ENCODE results near the gene NEDD4L. TPM values are rescaled to one million over a fixed set of nuclear protein-coding genes. Genes with fewer than 3 reads are reported as not detected.

Gene NEDD4L
- total RNA-seq, 3 donors from 2014 or later = 161 to 309 (median 256) TPM

- ATAC-seq (peak; percentile 68), DNase-seq (peak; percentile 68 to 80 (median 69))
- peaks cover 12% of the 10 kb centered on the region for H3K4me1 ChIP-seq (ENCODE audit: low read depth)
- no peaks in the 10 kb centered on the region for H3K9me3 ChIP-seq
- no peak for TF ChIP-seq CTCF (IDR thresholded peaks at IDR 0.05)
- intact Hi-C loops (cut with DNase I, micrococcal nuclease) = no loop called here
- H3K36me3 ChIP-seq (ENCODE audit: low read depth) = no peaks in the 10 kb centered on the region
- H3K4me3 ChIP-seq = no peak overlapping the region
Measured at GRCh38 chr18:58087928-58088690, 44.1 kb downstream of the NEDD4L start.

GRCh38 chr18:58088691-58089065 lies 44.7 kb downstream of the NEDD4L start:
- no peak for TF ChIP-seq CTCF (IDR thresholded peaks at IDR 0.05)
- intact Hi-C loops (cut with DNase I, micrococcal nuclease) = no loop called here
- no peak for DNase-seq

GRCh38 chr18:58091099-58091611 lies 47.1 kb downstream of the NEDD4L start:
- H3K4me3 ChIP-seq = no peak overlapping the region

More at GRCh38 chr18:58088691-58089065, 44.7 kb downstream of the NEDD4L start:
- Histone ChIP-seq H3K36me3 (ENCODE audit: low read depth) (no peaks in the 10 kb centered on the region), H3K9me3 (no peaks in the 10 kb centered on the region), H3K4me1 (ENCODE audit: low read depth) (peaks cover 18% of the 10 kb centered on the region), H3K4me3 (no peak overlapping the region)
- peak; percentile 66 for ATAC-seq

GRCh38 chr18:58093311-58093803 lies 49.3 kb downstream of the NEDD4L start:
- intact Hi-C loops (cut with DNase I, micrococcal nuclease) = no loop called here
- DNase-seq (no peak), ATAC-seq (peak; percentile 62)
- no peaks in the 10 kb centered on the region for H3K9me3 ChIP-seq
- no peak for TF ChIP-seq CTCF (IDR thresholded peaks at IDR 0.05)
- H3K36me3 ChIP-seq (ENCODE audit: low read depth) = no peaks in the 10 kb centered on the region
- peaks cover 32% of the 10 kb centered on the region for H3K4me1 ChIP-seq (ENCODE audit: low read depth)
- H3K4me3 ChIP-seq = no peak overlapping the region

More at GRCh38 chr18:58091099-58091611, 47.1 kb downstream of the NEDD4L start:
- ATAC-seq = peak; percentile 76
- no peak for TF ChIP-seq CTCF (IDR thresholded peaks at IDR 0.05)
- intact Hi-C loops (cut with DNase I, micrococcal nuclease) = no loop called here
- DNase-seq = peak in 1 of 3 donors; percentile 62
- no peaks in the 10 kb centered on the region for H3K36me3 ChIP-seq (ENCODE audit: low read depth)
- H3K4me1 ChIP-seq (ENCODE audit: low read depth) = peaks cover 22% of the 10 kb centered on the region
- H3K9me3 ChIP-seq = no peaks in the 10 kb centered on the region

- no peak for TF ChIP-seq CTCF (IDR thresholded peaks at IDR 0.05)
- ATAC-seq = no peak
- H3K36me3 ChIP-seq (ENCODE audit: low read depth) = no peaks in the 10 kb centered on the region
- H3K4me1 ChIP-seq (ENCODE audit: low read depth) = peaks cover 33% of the 10 kb centered on the region
- intact Hi-C loops (cut with DNase I, micrococcal nuclease) = no loop called here
- no peak overlapping the region for H3K4me3 ChIP-seq
- no peaks in the 10 kb centered on the region for H3K9me3 ChIP-seq
- DNase-seq = no peak
Measured at GRCh38 chr18:58095222-58095621, 51.2 kb downstream of the NEDD4L start.
